ENCODE measurements around the gene IFT88.
"Not testable (repeated sequence)": the region's sequence is repeated elsewhere in the genome, so short reads cannot be mapped to it uniquely, and the experiment has no call there.

The IFT88 gene

GRCh38 chr13:20666948-20667347, 100.0 kb downstream of the IFT88 start:
- no peak for DNase-seq (ENCODE audit: low read depth, low spot score)
- no peak overlapping the region for H3K9ac ChIP-seq (ENCODE audit: insufficient read length)
- no peak overlapping the region for H3K27ac ChIP-seq
- H3K4me3 ChIP-seq: no peak overlapping the region
- no peaks in the 10 kb centered on the region for H3K9me3 ChIP-seq (ENCODE audit: low read depth, low read length)
- TF ChIP-seq FOXP2 (optimal IDR thresholded peaks at IDR 0.05; ENCODE audit: control extremely low read depth, extremely low read length, insufficient read depth) (no peak), EZH2 (IDR thresholded peaks at IDR 0.05) (no peak), POLR2AphosphoS5 (IDR thresholded peaks at IDR 0.05; ENCODE audit: borderline replicate concordance, low read depth, low read length) (no peak)
- H3K36me3 ChIP-seq (ENCODE audit: insufficient read depth, low read length): no peaks in the 10 kb centered on the region

- no peaks in the 10 kb centered on the region for H3K36me3 ChIP-seq (ENCODE audit: insufficient read depth, low read length)
- no peaks in the 10 kb centered on the region for H3K9me3 ChIP-seq (ENCODE audit: low read depth, low read length)
- DNase-seq (ENCODE audit: low read depth, low spot score): no peak
- no peak overlapping the region for H3K4me3 ChIP-seq
- no peak overlapping the region for H3K9ac ChIP-seq (ENCODE audit: insufficient read length)
- H3K27ac ChIP-seq: no peak overlapping the region
- TF ChIP-seq POLR2AphosphoS5 (IDR thresholded peaks at IDR 0.05; ENCODE audit: borderline replicate concordance, low read depth, low read length) (no peak), EZH2 (IDR thresholded peaks at IDR 0.05) (no peak), FOXP2 (optimal IDR thresholded peaks at IDR 0.05; ENCODE audit: control extremely low read depth, extremely low read length, insufficient read depth) (no peak)
These were observed 101.0 kb downstream of the IFT88 start for GRCh38 chr13:20667857-20668437.

- no peak overlapping the region for H3K4me3 ChIP-seq
- TF ChIP-seq FOXP2 (optimal IDR thresholded peaks at IDR 0.05; ENCODE audit: control extremely low read depth, extremely low read length, insufficient read depth) (no peak), EZH2 (IDR thresholded peaks at IDR 0.05) (no peak), POLR2AphosphoS5 (IDR thresholded peaks at IDR 0.05; ENCODE audit: borderline replicate concordance, low read depth, low read length) (no peak)
- no peaks in the 10 kb centered on the region for H3K36me3 ChIP-seq (ENCODE audit: insufficient read depth, low read length)
- no peak for DNase-seq (ENCODE audit: low read depth, low spot score)
- no peak overlapping the region for H3K9ac ChIP-seq (ENCODE audit: insufficient read length)
- H3K9me3 ChIP-seq (ENCODE audit: low read depth, low read length): no peaks in the 10 kb centered on the region
- H3K27ac ChIP-seq: no peak overlapping the region
These were observed 102.2 kb downstream of the IFT88 start for GRCh38 chr13:20669162-20669561.

GRCh38 chr13:20671789-20672188, 104.8 kb downstream of the IFT88 start:
- no peak for DNase-seq (ENCODE audit: low read depth, low spot score)
- no peaks in the 10 kb centered on the region for H3K36me3 ChIP-seq (ENCODE audit: insufficient read depth, low read length)
- no peak overlapping the region for H3K27ac ChIP-seq
- TF ChIP-seq EZH2 (IDR thresholded peaks at IDR 0.05): no peak
- no peak for TF ChIP-seq POLR2AphosphoS5 (IDR thresholded peaks at IDR 0.05; ENCODE audit: borderline replicate concordance, low read depth, low read length)
- no peak for TF ChIP-seq FOXP2 (optimal IDR thresholded peaks at IDR 0.05; ENCODE audit: control extremely low read depth, extremely low read length, insufficient read depth)
- no peak overlapping the region for H3K9ac ChIP-seq (ENCODE audit: insufficient read length)
- no peak overlapping the region for H3K4me3 ChIP-seq
- H3K9me3 ChIP-seq (ENCODE audit: low read depth, low read length): no peaks in the 10 kb centered on the region

GRCh38 chr13:20672772-20673171, 105.8 kb downstream of the IFT88 start:
- TF ChIP-seq FOXP2 (optimal IDR thresholded peaks at IDR 0.05; ENCODE audit: control extremely low read depth, extremely low read length, insufficient read depth): no peak
- TF ChIP-seq POLR2AphosphoS5 (IDR thresholded peaks at IDR 0.05; ENCODE audit: borderline replicate concordance, low read depth, low read length): no peak
- no peak for TF ChIP-seq EZH2 (IDR thresholded peaks at IDR 0.05)
- no peak overlapping the region for H3K27ac ChIP-seq
- H3K9me3 ChIP-seq (ENCODE audit: low read depth, low read length): no peaks in the 10 kb centered on the region
- no peak overlapping the region for H3K9ac ChIP-seq (ENCODE audit: insufficient read length)
- no peaks in the 10 kb centered on the region for H3K36me3 ChIP-seq (ENCODE audit: insufficient read depth, low read length)
- no peak for DNase-seq (ENCODE audit: low read depth, low spot score)
- no peak overlapping the region for H3K4me3 ChIP-seq

- no peak overlapping the region for H3K9ac ChIP-seq (ENCODE audit: insufficient read length)
- no peak overlapping the region for H3K27ac ChIP-seq
- TF ChIP-seq FOXP2 (optimal IDR thresholded peaks at IDR 0.05; ENCODE audit: control extremely low read depth, extremely low read length, insufficient read depth): no peak
- no peak for TF ChIP-seq POLR2AphosphoS5 (IDR thresholded peaks at IDR 0.05; ENCODE audit: borderline replicate concordance, low read depth, low read length)
- TF ChIP-seq EZH2 (IDR thresholded peaks at IDR 0.05): no peak
- H3K36me3 ChIP-seq (ENCODE audit: insufficient read depth, low read length): no peaks in the 10 kb centered on the region
- DNase-seq (ENCODE audit: low read depth, low spot score): no peak
- H3K9me3 ChIP-seq (ENCODE audit: low read depth, low read length): no peaks in the 10 kb centered on the region
- H3K4me3 ChIP-seq: no peak overlapping the region
These were observed 106.8 kb downstream of the IFT88 start for GRCh38 chr13:20673715-20674114.

- Histone ChIP-seq H3K9ac (ENCODE audit: insufficient read length) (no peak overlapping the region), H3K9me3 (ENCODE audit: low read depth, low read length) (no peaks in the 10 kb centered on the region), H3K36me3 (ENCODE audit: insufficient read depth, low read length) (no peaks in the 10 kb centered on the region), H3K4me3 (no peak overlapping the region), H3K27ac (no peak overlapping the region)
- TF ChIP-seq EZH2 (IDR thresholded peaks at IDR 0.05) (no peak), POLR2AphosphoS5 (IDR thresholded peaks at IDR 0.05; ENCODE audit: borderline replicate concordance, low read depth, low read length) (no peak), FOXP2 (optimal IDR thresholded peaks at IDR 0.05; ENCODE audit: control extremely low read depth, extremely low read length, insufficient read depth) (no peak)
- DNase-seq (ENCODE audit: low read depth, low spot score): no peak
These were observed 109.3 kb downstream of the IFT88 start for GRCh38 chr13:20676213-20676612.

- not testable (repeated sequence) for DNase-seq (ENCODE audit: low read depth, low spot score); H3K27ac ChIP-seq; H3K9me3 ChIP-seq (ENCODE audit: low read depth, low read length); H3K36me3 ChIP-seq (ENCODE audit: insufficient read depth, low read length); H3K4me3 ChIP-seq; H3K9ac ChIP-seq (ENCODE audit: insufficient read length)
These were observed 111.6 kb downstream of the IFT88 start for GRCh38 chr13:20678606-20679005.

GRCh38 chr13:20679879-20680278, 112.9 kb downstream of the IFT88 start:
- DNase-seq (ENCODE audit: low read depth, low spot score): no peak
- TF ChIP-seq EZH2 (IDR thresholded peaks at IDR 0.05) (no peak), POLR2AphosphoS5 (IDR thresholded peaks at IDR 0.05; ENCODE audit: borderline replicate concordance, low read depth, low read length) (no peak), FOXP2 (optimal IDR thresholded peaks at IDR 0.05; ENCODE audit: control extremely low read depth, extremely low read length, insufficient read depth) (no peak)
- Histone ChIP-seq H3K27ac (no peak overlapping the region), H3K4me3 (no peak overlapping the region), H3K36me3 (ENCODE audit: insufficient read depth, low read length) (no peaks in the 10 kb centered on the region), H3K9ac (ENCODE audit: insufficient read length) (no peak overlapping the region), H3K9me3 (ENCODE audit: low read depth, low read length) (no peaks in the 10 kb centered on the region)

Measured in SK-N-MC (cell line).